Measurements from ENCODE around the gene TAGLN2.

The TAGLN2 gene

GRCh38 chr1:159927211-159927848 is 2.0 kb upstream of the TAGLN2 start:
- intact Hi-C loops (cut with micrococcal nuclease) = no loop called here
- Mint-ChIP-seq H3K27ac (no peak overlapping the region), H3K9me3 (no peaks in the 10 kb centered on the region), H3K27me3 (peaks cover 14% of the 10 kb centered on the region), H3K4me3 (no peak overlapping the region), H3K36me3 (ENCODE audit: low read depth) (peaks cover 20% of the 10 kb centered on the region), H3K4me1 (ENCODE audit: low read depth) (peaks cover 44% of the 10 kb centered on the region)

GRCh38 chr1:159925719-159926078 is 392 bp upstream of the TAGLN2 start:
- Mint-ChIP-seq H3K27ac (peak overlapping the region; percentile 93), H3K27me3 (peaks cover 13% of the 10 kb centered on the region), H3K36me3 (ENCODE audit: low read depth) (peaks cover 34% of the 10 kb centered on the region), H3K4me3 (peak overlapping the region; percentile 81), H3K9me3 (no peaks in the 10 kb centered on the region), H3K4me1 (ENCODE audit: low read depth) (peaks cover 54% of the 10 kb centered on the region)
- intact Hi-C loops (cut with micrococcal nuclease) = no loop called here

GRCh38 chr1:159924025-159924790 is 1.1 kb downstream of the TAGLN2 start:
- peak overlapping the region; percentile 93 for H3K27ac Mint-ChIP-seq
- H3K27me3 Mint-ChIP-seq = peaks cover 5% of the 10 kb centered on the region
- H3K36me3 Mint-ChIP-seq (ENCODE audit: low read depth) = peaks cover 49% of the 10 kb centered on the region
- no peaks in the 10 kb centered on the region for H3K9me3 Mint-ChIP-seq
- peaks cover 67% of the 10 kb centered on the region for H3K4me1 Mint-ChIP-seq (ENCODE audit: low read depth)
- intact Hi-C loops (cut with micrococcal nuclease) = no loop called here
- peak overlapping the region; percentile 81 for H3K4me3 Mint-ChIP-seq

- intact Hi-C loops (cut with micrococcal nuclease) = loop anchor here (2.0 kb wide), 1 partner anchor 25 kb away; no protein-coding TSS in a partner anchor
- peaks cover 57% of the 10 kb centered on the region for H3K36me3 Mint-ChIP-seq (ENCODE audit: low read depth)
- no peaks in the 10 kb centered on the region for H3K9me3 Mint-ChIP-seq
- no peaks in the 10 kb centered on the region for H3K27me3 Mint-ChIP-seq
- peak overlapping the region; percentile 93 for H3K27ac Mint-ChIP-seq
- H3K4me1 Mint-ChIP-seq (ENCODE audit: low read depth) = peaks cover 63% of the 10 kb centered on the region
- peak overlapping the region; percentile 81 for H3K4me3 Mint-ChIP-seq
These were observed 1.9 kb downstream of the TAGLN2 start for GRCh38 chr1:159923203-159924024.

GRCh38 chr1:159922511-159923202 is 2.6 kb downstream of the TAGLN2 start:
- Mint-ChIP-seq H3K27ac (peak overlapping the region; percentile 93), H3K4me3 (peak overlapping the region; percentile 81), H3K36me3 (ENCODE audit: low read depth) (peaks cover 64% of the 10 kb centered on the region), H3K4me1 (ENCODE audit: low read depth) (peaks cover 71% of the 10 kb centered on the region), H3K9me3 (no peaks in the 10 kb centered on the region), H3K27me3 (no peaks in the 10 kb centered on the region)
- intact Hi-C loops (cut with micrococcal nuclease) = loop anchor here (2.0 kb wide), 1 partner anchor 24 kb away; no protein-coding TSS in a partner anchor

GRCh38 chr1:159921700-159922504 is 3.4 kb downstream of the TAGLN2 start:
- peaks cover 72% of the 10 kb centered on the region for H3K36me3 Mint-ChIP-seq (ENCODE audit: low read depth)
- H3K4me3 Mint-ChIP-seq = peak overlapping the region; percentile 81
- H3K9me3 Mint-ChIP-seq = no peaks in the 10 kb centered on the region
- intact Hi-C loops (cut with micrococcal nuclease) = loop anchor here (2.0 kb wide), 1 partner anchor 23 kb away; no protein-coding TSS in a partner anchor
- H3K27me3 Mint-ChIP-seq = no peaks in the 10 kb centered on the region
- H3K27ac Mint-ChIP-seq = peak overlapping the region; percentile 93
- peaks cover 75% of the 10 kb centered on the region for H3K4me1 Mint-ChIP-seq (ENCODE audit: low read depth)

- Mint-ChIP-seq H3K27ac (no peak overlapping the region), H3K27me3 (no peaks in the 10 kb centered on the region), H3K9me3 (no peaks in the 10 kb centered on the region), H3K4me1 (ENCODE audit: low read depth) (peaks cover 73% of the 10 kb centered on the region), H3K36me3 (ENCODE audit: low read depth) (peaks cover 78% of the 10 kb centered on the region), H3K4me3 (no peak overlapping the region)
- intact Hi-C loops (cut with micrococcal nuclease) = no loop called here
These were observed 4.1 kb downstream of the TAGLN2 start for GRCh38 chr1:159921251-159921650.

- no peak overlapping the region for H3K27ac Mint-ChIP-seq
- peaks cover 80% of the 10 kb centered on the region for H3K36me3 Mint-ChIP-seq (ENCODE audit: low read depth)
- intact Hi-C loops (cut with micrococcal nuclease) = no loop called here
- no peaks in the 10 kb centered on the region for H3K27me3 Mint-ChIP-seq
- H3K4me3 Mint-ChIP-seq = no peak overlapping the region
- H3K9me3 Mint-ChIP-seq = no peaks in the 10 kb centered on the region
- H3K4me1 Mint-ChIP-seq (ENCODE audit: low read depth) = peaks cover 67% of the 10 kb centered on the region
These were observed 4.7 kb downstream of the TAGLN2 start for GRCh38 chr1:159920651-159921050.

- H3K4me3 Mint-ChIP-seq = no peak overlapping the region
- H3K36me3 Mint-ChIP-seq (ENCODE audit: low read depth) = peaks cover 76% of the 10 kb centered on the region
- H3K27me3 Mint-ChIP-seq = no peaks in the 10 kb centered on the region
- intact Hi-C loops (cut with micrococcal nuclease) = no loop called here
- H3K27ac Mint-ChIP-seq = no peak overlapping the region
- H3K4me1 Mint-ChIP-seq (ENCODE audit: low read depth) = peaks cover 62% of the 10 kb centered on the region
- no peaks in the 10 kb centered on the region for H3K9me3 Mint-ChIP-seq
These were observed 5.1 kb downstream of the TAGLN2 start for GRCh38 chr1:159920202-159920601.

GRCh38 chr1:159919236-159919865 is 6.0 kb downstream of the TAGLN2 start:
- H3K27ac Mint-ChIP-seq = no peak overlapping the region
- intact Hi-C loops (cut with micrococcal nuclease) = no loop called here
- H3K27me3 Mint-ChIP-seq = no peaks in the 10 kb centered on the region

GRCh38 chr1:159918352-159919200 is 6.7 kb downstream of the TAGLN2 start:
- H3K4me3 Mint-ChIP-seq = no peak overlapping the region
- peaks cover 69% of the 10 kb centered on the region for H3K36me3 Mint-ChIP-seq (ENCODE audit: low read depth)
- intact Hi-C loops (cut with micrococcal nuclease) = no loop called here

More at GRCh38 chr1:159919236-159919865, 6.0 kb downstream of the TAGLN2 start:
- Mint-ChIP-seq H3K36me3 (ENCODE audit: low read depth) (peaks cover 73% of the 10 kb centered on the region), H3K9me3 (no peaks in the 10 kb centered on the region), H3K4me1 (ENCODE audit: low read depth) (peaks cover 61% of the 10 kb centered on the region), H3K4me3 (no peak overlapping the region)

More at GRCh38 chr1:159918352-159919200, 6.7 kb downstream of the TAGLN2 start:
- Mint-ChIP-seq H3K9me3 (no peaks in the 10 kb centered on the region), H3K4me1 (ENCODE audit: low read depth) (peaks cover 63% of the 10 kb centered on the region), H3K27me3 (no peaks in the 10 kb centered on the region), H3K27ac (peak overlapping the region; percentile 55)
